Stimulated activated CD8-positive, alpha-beta memory T cell treated with anti-CD3 and anti-CD28 coated beads, Interleukin-7, amount 100 ng/mL, for 1 hour (primary cell): ENCODE measurements around the gene DLX6.

Source experiments
- DNase-seq, 2 donors: peaks; one replicate each; pipeline ENCODE4 v3.0.0-alpha.2; 2020; ENCODE audit warnings: low read depth in 2 of 2

Gene DLX6

DNA sequence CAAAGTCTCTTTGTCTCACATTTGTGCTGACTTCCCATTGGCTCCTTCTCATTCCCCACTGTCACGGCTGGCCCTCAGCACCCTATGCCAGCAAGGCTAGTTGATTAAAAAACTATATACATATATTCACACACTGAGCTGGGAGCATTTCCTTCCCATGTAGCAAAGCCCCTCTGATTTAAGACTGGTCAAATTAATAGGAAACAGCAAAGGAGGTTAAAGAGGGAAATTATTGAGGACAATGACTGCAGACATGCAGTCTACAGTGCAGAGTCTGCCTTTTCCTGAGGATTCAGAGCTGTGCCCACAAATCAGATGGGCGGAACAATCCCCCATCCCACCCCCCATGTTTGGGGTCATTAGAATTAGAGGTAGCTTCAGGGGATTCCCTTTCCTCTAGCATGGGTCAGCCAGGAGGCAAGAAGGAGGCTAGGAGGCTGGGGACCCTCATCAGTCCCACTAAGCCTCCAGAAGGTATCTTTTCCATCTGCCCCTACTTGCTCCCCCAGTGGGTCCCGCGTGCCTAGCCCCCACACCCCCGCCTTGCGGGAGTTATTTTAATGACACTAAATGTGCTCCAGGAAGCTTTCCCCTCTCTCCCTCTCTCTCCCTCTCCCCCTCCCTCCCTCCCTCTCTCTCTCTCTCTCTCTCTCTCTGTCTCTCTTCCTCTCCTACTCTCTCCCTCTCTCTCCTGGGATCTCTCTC lies 9.8 kb upstream of the DLX6 start:
- no peak for DNase-seq

DNA sequence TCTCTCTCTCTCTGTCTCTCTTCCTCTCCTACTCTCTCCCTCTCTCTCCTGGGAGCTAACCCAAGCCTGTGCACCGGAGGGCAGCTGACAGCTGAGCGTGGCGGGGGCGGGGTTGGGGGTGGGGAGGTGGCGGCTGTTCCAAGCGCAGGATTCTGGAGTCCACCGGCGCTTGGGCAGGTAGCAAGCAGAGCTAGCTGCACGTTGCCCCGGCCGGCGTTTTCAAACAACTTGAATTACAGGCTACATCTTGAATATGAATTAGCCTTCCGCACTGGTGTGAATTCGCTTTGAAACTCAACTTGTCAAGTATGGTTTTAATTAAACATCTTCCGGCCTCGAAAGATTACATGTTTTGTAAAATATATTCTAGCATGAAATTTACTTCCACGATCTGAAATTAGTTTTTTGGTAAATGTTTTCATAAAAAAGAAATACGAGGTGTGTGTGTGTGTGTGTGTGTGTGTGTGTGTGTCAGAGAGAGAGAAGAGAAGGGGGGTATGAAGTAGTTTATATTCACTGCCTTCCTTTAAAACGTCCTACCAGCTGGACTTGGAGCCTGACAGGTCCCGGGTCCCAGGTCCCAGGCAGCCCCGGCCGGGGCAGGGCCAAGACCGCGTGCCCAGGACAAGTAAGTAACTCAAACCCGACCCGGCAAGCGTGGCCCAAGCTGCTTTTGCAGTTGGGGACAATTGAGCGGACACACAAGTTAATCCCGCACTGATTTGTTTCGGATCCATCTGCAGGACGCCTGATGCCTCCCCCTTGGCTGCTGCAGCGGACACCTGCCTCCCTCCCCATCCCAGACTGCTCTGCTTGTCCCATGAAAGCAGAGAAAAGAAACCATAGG lies 9.0 kb upstream of the DLX6 start:
- DNase-seq: no peak

DNA sequence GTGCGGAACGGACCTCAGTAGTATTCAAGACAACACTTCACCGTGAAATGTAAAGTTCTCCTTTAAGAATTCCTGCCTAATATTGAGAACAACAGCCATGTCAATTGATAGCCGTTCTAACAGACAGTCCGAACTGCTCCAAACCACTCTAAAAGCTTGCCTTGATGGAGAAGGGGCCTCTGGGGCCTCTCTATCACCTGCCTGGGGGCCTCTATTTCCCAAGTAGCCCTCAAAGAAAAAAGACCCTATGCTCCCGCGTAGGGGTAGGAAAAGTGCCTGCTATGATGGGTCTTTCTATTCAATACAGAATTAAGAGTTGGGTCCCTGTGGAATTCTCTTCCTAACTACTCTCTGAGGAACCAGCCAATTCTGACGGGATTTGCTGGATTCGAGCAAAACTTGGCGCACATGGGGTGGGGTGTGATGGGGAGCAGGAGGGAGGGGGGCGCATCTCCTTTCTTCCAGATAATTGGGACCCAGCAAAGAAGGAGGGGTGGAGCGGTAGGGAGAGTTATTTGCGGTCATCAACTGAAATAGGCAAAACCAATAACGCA lies 8.3 kb upstream of the DLX6 start:
- no peak for DNase-seq

DNA sequence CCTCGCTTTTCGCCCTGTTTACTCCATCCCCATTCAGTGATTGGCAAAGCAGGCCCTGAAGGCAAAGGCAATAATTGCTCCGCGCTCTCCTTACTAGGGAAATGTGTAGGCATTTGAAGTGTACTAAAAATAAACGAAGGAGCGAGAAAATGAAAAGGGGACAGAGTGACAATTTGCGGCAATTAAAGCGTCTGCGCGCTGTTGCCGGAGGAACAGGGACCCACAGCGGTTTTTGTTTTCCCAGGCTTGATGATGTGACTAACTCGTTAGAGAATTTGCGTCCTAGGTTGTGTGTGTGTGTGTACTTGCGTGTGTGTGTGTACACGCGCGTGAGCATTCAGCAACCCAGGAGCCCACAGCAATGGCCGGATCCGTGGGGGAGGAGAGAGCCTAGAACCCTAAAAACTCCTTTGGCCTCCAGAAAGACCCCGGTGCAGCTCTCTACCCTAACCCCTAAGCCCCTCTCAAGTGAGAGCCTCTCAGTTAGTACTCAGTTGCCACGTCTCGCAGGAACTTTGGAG lies 7.8 kb upstream of the DLX6 start:
- no peak for DNase-seq

DNA sequence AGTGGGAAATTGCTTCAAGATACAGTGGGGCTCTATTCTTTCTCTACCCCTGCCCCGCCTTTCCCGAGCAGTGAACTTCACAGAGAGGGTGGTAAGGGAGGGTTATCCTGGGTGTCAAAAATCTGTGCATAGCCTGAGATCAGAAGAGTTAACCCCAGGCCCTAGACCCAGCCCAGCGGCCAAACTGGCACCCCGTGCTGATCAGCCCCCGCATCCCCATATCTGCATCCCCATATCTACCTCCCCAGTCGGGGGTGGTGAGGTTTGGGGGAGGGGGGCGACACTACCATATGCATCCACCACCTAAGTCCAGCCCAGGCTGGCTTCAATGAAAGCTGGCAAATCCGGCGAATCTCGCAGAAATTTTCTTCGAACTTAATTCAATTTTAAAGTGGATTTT lies 7.0 kb upstream of the DLX6 start:
- DNase-seq: no peak

DNA sequence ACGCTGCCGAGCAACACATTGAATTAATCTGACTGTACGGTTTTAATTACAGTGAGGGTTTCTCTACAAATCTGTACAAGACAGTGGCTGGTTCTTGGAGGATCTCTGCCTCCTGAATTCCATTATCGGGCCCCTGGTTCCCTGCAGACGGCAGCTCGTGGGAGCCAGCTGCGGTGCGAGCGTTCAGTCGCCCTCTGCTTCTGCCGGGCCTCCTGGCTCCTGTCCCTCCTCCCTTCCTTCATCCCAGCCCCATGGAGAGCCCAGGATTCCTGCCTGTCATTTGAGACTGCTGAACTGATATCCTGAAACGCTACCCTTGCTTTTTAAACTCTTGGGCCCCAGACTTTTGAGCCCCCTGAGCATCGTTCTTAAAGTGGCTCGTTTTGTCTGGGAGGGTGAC lies 6.6 kb upstream of the DLX6 start:
- DNase-seq: no peak

DNA sequence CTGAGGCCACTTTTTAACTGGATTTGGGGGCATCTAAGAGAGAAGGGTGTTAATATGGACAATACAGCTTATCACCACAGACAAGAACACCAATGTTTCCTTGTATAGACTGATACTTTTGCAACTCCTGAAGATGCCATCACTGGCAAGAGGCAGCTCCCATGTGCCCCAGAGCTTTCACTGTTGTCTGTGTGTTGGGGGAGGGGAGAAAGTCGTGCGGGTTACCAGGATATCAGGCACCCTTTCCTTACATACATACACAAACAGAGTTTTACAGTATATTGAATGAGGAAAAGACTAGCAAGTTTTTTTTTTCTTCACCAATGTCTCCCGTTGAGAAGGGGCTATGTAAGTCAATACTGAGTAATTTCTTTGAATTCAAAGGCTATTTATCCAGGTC lies 4.1 kb upstream of the DLX6 start:
- no peak for DNase-seq

DNA sequence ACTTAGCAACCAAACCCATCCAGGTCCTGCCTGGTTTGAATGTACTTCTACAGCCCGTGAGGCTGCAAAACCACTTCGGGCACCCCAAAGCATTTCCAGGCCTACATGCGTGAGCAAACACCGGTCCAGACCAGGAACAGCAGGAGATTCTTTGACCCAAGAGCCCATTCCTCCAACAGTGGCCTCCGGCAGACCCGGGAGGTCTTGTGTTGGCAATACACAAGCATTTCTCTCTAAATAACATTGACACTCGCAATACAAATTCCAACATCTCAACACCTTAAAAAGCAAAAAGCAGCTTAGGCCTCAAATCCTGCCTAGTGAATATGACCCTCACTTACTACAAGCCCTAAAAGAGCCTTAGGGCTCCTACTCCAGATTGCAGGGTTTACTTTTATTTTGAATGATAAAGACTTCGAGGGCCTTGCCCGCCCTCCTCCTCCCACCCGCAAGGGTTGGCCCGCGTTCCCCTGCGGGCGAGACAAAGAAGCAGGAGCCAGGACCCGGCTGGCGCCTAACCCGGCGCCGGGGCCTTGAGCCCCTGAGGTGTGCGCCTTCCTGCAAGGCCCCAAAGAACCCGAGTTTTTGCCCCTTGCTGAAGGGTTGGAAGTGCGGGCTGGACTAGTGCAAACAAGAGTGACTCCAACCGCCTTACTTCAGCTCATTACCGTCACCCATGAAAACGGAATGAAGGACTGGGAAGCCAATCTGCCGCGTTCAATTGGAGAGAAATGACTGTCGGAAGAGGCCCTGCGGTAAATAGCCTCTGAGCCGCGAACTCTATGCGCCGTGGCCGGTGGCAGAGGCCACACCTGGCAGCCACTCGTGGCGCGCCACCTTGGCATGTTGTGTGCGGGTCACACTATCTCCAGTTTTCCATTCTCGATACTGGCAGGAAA lies 3.4 kb upstream of the DLX6 start:
- DNase-seq: no peak

DNA sequence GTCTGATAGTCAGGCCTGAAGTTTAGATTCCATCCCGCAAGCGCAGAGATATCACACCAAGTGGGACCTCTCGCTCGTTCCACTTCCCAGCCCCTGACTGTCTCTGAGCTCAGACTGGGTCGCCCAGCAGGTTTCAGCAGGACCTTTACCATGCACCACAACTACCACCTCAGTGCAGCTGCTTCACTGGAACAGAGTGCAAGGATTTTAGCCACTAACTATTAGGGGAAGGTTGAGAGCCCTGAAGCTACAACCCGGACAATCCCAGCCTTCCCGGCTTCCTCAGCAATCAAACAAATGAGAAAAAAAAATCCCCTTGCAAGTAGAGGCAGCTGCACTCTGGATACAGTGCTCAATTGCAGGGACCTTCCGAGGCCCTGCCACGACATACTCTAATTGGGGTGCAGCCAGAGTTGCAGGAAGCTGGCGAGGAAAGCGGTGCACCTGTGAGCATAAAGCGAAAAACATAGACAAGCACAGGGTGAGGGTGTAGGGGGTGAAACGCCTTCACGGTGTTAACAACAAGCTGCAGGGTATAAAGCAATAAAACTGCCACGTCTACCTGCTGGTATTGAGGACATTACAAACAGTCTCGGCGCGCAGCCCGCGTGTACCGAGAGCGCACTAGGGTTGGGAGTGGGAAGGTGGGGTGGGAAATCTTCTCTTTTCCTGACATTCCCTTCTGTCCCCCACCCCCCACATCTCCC lies 2.6 kb upstream of the DLX6 start:
- DNase-seq: no peak

DNA sequence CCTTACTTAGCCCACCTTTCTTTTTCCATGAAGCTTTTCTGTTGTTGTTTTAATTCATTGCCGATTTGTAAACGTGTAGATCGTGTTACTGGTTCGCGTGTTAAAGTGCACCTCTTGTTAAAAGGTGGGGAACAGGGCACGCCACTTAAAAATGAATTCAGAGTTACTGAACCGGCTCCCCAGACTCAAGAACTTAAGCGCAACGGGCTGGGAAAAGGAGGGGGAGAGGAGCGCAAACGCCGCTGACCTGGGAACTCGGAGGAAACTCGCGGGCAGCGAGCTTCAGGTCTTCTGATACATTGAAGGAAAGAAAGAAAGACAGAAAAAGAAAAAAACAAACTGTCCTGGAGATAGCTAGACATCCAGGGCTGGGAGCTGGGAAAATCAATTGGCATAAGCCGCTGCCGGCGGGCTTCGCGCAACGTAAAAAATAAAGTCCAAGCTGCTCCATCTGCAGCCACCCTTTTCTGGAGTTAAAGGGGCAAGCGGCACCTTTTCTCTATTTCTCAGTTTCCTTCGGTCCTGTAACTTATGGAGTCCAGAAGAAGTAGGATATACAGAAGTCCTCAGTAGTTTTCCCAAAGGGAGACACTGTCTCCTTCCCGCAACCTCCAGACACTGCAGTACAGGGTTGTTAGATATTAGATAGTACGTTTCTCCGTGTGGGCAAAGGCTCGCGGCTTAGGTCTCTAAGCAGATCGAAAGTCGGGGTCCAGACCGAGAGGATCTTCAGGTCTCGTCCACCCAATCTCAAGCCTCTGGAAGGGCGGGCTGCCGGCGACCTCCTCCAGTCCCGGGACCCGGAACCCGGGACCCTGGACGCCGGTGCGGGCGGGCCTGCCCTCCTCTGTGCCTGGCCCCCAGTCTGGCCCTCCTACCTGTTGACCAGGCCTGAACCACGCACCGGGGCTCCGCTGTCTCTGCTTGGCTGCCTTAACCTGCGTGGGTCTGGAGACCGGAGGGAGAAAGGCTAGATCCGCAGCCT lies 1.8 kb upstream of the DLX6 start:
- no peak for DNase-seq

DNA sequence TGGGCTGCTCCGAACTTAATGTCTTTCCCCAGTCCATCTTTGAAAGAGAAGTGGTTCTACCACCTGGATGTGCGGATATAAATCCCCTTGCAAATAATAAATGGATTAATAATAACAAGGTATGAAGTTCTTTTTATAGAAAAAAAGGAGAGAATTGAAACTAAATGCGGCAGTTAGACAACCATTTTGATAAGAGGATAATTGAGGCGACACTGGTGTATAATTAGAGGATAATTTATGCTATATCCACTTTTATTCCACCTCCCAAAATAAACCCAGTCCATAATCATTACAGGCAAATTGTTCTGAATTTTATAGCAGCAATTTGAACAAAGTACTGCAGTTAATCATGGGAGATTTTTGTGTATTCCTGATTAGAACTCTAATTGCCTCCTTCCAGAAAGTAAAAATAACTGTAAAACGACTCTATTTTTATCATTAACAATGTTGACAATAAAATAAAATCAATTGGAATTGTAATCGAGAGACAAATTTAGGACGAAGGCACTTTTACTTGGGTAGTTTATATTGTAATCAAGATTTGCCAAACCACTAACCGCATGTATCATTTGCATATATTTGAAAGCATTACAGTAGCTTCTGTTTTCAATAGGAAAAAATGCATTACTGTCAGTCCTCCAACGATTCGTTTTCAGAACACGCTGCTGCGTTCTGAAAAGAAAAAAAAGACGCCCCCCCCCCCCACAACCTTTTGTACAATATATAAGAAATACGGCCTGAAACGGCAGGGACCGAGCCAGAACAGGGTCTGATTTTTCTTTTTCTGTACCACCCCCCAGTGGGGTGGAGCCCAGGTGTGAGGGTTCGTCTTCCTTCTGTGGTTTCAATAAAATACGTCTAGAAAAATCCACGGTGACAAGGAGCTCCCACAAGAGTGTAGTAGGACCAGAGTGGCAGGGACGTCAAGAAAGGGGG lies 838 bp upstream of the DLX6 start:
- no peak for DNase-seq

DNA sequence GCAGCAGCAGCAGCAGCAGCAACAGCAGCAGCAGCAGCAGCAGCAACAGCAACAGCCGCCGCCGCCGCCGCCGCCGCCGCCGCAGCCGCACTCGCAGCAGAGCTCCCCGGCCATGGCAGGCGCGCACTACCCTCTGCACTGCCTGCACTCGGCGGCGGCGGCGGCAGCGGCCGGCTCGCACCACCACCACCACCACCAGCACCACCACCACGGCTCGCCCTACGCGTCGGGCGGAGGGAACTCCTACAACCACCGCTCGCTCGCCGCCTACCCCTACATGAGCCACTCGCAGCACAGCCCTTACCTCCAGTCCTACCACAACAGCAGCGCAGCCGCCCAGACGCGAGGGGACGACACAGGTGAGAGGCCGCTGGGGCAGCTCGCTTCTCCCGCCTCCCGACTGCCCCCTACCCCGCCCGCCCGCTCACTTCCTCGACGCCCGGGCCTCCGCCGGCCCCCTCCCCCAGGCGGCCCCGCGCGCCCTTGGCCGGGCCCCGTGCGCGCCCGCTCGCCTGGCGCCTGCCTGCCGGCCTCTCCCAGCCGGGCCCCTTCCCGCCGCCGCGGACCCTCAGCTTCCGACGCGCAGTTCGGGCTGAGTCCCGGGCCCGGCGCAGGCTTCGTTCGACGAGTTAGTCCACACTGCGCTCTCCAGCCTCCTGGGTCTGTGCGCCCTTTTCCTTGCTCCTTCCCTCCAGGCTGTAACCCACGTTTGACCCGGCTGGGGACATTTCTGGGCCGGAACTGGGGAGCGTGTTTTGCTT lies 882 bp downstream of the DLX6 start:
- no peak for DNase-seq

DNA sequence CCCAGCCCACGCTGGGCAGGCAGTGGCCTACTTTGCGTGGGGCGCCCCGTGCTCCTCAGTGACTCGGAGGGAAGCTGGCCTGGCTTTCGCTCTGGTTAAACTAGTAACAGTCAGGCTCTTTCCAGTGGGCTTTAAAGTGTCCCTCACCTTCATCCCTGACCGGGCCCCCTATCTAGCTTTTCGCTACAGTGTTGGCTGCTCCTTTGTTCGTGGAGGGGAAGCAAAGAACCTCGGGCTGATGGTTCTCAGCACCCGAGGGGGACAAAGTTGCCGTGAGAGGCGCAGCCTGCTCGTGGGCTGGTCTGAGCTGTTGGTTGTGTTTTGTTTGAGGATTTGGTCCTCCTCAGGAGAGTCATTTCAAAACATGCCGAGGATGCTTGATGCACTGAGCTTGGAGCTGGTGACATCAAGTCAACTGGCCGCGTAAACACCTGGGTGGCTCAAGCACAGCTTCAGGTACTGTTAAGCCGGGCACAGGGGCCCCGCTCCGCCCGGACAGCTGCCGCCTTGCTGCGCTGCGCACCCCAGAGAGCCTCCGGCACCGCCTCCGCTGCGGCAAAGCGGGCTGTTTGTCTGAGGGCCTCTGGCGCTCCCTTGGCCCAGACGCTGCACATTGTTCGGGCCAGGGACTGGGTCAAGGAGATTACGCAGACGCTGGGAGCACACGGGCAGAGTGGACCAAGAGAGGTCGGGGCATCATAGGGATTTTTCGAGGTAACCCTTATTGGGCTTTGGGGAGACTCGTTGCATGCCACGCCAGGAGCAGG lies 1.6 kb downstream of the DLX6 start:
- no peak for DNase-seq

DNA sequence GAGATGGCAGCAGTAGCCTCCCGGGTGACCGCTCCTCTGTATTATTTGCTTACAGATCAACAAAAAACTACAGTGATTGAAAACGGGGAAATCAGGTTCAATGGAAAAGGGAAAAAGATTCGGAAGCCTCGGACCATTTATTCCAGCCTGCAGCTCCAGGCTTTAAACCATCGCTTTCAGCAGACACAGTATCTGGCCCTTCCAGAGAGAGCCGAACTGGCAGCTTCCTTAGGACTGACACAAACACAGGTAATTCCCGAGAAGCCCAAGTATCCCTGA lies 2.2 kb downstream of the DLX6 start:
- DNase-seq: no peak

DNA sequence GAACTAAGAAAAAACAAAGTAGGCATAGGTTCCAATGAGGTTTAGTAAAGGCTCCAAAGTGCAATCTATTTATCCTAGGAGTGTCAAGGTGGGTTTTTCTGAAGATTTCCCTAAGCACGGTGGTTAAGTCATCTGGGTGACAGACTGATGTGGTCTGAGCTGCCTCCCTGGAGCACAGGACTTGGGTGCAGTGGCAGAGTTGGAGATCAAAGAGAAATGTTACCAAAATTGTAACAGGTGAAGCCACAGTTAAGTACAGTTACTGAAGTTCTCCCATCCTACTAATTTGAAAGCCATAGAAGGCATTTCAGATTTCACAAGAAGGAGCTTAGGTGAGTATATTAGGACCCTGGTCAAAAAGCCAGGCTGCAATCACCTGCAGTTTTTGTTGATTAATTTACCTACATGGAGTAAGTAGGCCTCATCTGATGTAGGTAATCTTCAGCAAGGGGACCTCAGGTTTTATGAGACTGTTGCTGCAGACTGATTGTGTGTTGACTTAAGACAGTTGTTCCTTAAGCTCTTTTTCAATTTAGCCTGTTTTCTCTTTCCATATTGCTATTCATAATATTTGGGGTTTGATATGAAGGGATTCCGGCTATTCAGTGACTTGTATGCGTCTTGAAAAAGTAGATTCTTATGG lies 3.0 kb downstream of the DLX6 start:
- DNase-seq: no peak

DNA sequence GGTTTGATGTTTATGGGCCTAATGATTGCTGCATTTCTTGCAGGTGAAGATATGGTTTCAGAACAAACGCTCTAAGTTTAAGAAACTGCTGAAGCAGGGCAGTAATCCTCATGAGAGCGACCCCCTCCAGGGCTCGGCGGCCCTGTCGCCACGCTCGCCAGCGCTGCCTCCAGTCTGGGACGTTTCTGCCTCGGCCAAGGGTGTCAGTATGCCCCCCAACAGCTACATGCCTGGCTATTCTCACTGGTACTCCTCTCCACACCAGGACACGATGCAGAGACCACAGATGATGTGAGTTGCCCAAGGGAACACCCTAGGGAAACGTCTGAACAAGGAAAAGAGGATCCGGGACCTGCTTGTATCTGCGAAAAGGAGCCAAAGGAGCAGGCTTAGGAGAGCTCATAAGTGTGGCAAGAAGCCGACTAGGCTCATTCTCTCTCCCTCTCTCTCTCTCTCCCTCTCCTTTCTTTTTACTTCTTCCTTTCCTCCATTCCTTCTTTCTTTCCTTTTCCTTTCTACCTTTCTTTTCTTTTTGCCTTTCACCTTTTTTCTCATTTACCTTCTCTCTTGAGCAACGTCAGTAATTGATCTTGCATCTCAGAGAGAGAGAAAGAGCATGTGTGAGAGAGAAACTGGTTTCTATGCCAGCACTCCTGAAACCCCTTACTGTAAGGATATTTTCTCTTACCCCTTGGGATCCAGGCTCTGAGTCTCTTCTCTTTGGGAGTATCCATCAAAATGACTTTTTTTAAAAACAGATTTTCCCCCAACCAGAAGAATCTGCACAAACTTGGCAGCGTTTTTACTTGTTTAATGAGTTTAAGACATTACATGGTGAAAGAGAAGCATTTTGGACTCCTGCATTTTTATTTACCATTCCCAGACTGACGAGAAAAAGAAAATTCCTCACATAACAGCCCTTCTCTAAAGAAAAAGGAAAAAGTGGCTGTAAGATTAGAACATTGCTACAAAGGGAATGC lies 4.7 kb downstream of the DLX6 start:
- DNase-seq: no peak
